ENCODE data around the gene GATA5.
"Not testable (repeated sequence)": the region's sequence is repeated elsewhere in the genome, so short reads cannot be mapped to it uniquely, and the experiment has no call there.

Gene GATA5

GRCh38 chr20:62428396-62429295, 47.1 kb downstream of the GATA5 start:
- no peak for FAIRE-seq

- FAIRE-seq, result no peak
Observed at GRCh38 chr20:62428002-62428372, 47.8 kb downstream of the GATA5 start.

GRCh38 chr20:62427172-62428001, 48.4 kb downstream of the GATA5 start, which contains the start of gene RBBP8NL:
TSS of gene RBBP8NL (minus strand) at chr20:62427539. CDS start at chr20:62419647, 7,892 bp downstream.
- FAIRE-seq, result no peak

- no peak for FAIRE-seq
Observed at GRCh38 chr20:62426699-62427131, 49.1 kb downstream of the GATA5 start.

GRCh38 chr20:62426059-62426348, 49.8 kb downstream of the GATA5 start:
- FAIRE-seq, result not testable (repeated sequence)

GRCh38 chr20:62425281-62426058, 50.3 kb downstream of the GATA5 start:
- no peak for FAIRE-seq

- FAIRE-seq, result no peak
Observed at GRCh38 chr20:62424249-62425107, 51.3 kb downstream of the GATA5 start.

GRCh38 chr20:62423326-62423706, 52.5 kb downstream of the GATA5 start:
- no peak for FAIRE-seq

GRCh38 chr20:62422636-62423325, 53.0 kb downstream of the GATA5 start:
- FAIRE-seq, result no peak

GRCh38 chr20:62421716-62421990, 54.1 kb downstream of the GATA5 start:
- no peak for FAIRE-seq

GRCh38 chr20:62420846-62421715, 54.7 kb downstream of the GATA5 start:
- FAIRE-seq, result no peak

GRCh38 chr20:62419759-62420158, 56.0 kb downstream of the GATA5 start:
- FAIRE-seq, result no peak

GRCh38 chr20:62418709-62419487, 56.9 kb downstream of the GATA5 start:
- FAIRE-seq, result no peak

GRCh38 chr20:62417981-62418708, 57.6 kb downstream of the GATA5 start:
- FAIRE-seq, result no peak

GRCh38 chr20:62416651-62417637, 58.9 kb downstream of the GATA5 start:
- no peak for FAIRE-seq

- FAIRE-seq, result no peak
Observed at GRCh38 chr20:62415354-62416111, 60.3 kb downstream of the GATA5 start.

GRCh38 chr20:62413896-62414481, 61.8 kb downstream of the GATA5 start:
- FAIRE-seq, result no peak

Data from TTC549 (cell line).